Vagina (tissue), 2 donors: ENCODE measurements around the gene KIF14. TPM values are rescaled to one million over a fixed set of nuclear protein-coding genes. Genes with fewer than 3 reads are reported as not detected.
A peak's percentile ranks its signal among the peaks of the same experiment; 100 is the strongest.
"Not testable (repeated sequence)": the region's sequence is repeated elsewhere in the genome, so short reads cannot be mapped to it uniquely, and the experiment has no call there.

Experiments
- DNase-seq, 2 donors: peaks; one replicate each; pipeline ENCODE4 v3.0.0-alpha.2; 2017; ENCODE audit errors: extremely low spot score in 2 of 2
- H3K27ac ChIP-seq: fragments of 200-600 bp; sonication (generic); one replicate; pipeline ENCODE4 v1.5.1; 2019
- H3K27me3 ChIP-seq: fragments of 200-600 bp; sonication (generic); one replicate; pipeline ENCODE4 v1.5.1; 2019
- H3K36me3 ChIP-seq, 2 donors: fragments of 200-600 bp; sonication (generic); one replicate each; pipeline ENCODE4 v1.5.1; 2017 to 2019
- H3K4me1 ChIP-seq: fragments of 200-600 bp; sonication (generic); one replicate; pipeline ENCODE4 v1.5.1; 2019
- H3K4me3 ChIP-seq, 2 donors: fragments of 200-600 bp; sonication (generic); 1 replicate in 1 of 2; 2 replicates in 1 of 2; pipeline ENCODE4 v1.5.1; 2016 to 2019
- H3K9me3 ChIP-seq: fragments of 200-600 bp; sonication (generic); one replicate; pipeline ENCODE4 v1.5.1; 2019
- POLR2A ChIP-seq, 2 donors: fragments of 450-650 bp; IDR thresholded peaks; one replicate each; pipeline ENCODE4 v1.6.1; 2017; ENCODE audit warnings: antibody characterized with exemption in 2 of 2, mild to moderate bottlenecking in 2 of 2, moderate library complexity in 2 of 2
- POLR2AphosphoS5 ChIP-seq, 2 donors: sonication (generic); formaldehyde crosslinking; IDR thresholded peaks; one replicate each; pipeline ENCODE4 v1.9.0; 2017; ENCODE audit warnings: antibody characterized with exemption in 2 of 2, mild to moderate bottlenecking in 2 of 2, low read depth in 1 of 2; ENCODE audit not compliant: insufficient read depth in 1 of 2
- intact Hi-C: fragments of 100-400 bp; cut with DNase I; formaldehyde crosslinking; loops from one replicate; pipeline ENCODE4 v1.15.1; 2023
- total RNA-seq: library from RNA; depleted of rRNA; stranded (reverse); fragments of >200 nt; gene quantifications from one replicate; pipeline ENCODE4 v1.2.3, GENCODE V29; 2016
- TF ChIP-seq, protein P1 (sequence below), 3 experiments: fragments of 450-650 bp in 2 of 3; fragments of 200-600 bp in 1 of 3; sonication (generic) in 1 of 3; IDR thresholded peaks; one replicate each; pipeline ENCODE4 v1.5.1; 2017 to 2019; ENCODE audit warnings: antibody characterized with exemption in 3 of 3, mild to moderate bottlenecking in 2 of 3, moderate library complexity in 2 of 3

Gene KIF14
- total RNA-seq, 1 donor from 2014 or later: 0.74 TPM

DNA sequence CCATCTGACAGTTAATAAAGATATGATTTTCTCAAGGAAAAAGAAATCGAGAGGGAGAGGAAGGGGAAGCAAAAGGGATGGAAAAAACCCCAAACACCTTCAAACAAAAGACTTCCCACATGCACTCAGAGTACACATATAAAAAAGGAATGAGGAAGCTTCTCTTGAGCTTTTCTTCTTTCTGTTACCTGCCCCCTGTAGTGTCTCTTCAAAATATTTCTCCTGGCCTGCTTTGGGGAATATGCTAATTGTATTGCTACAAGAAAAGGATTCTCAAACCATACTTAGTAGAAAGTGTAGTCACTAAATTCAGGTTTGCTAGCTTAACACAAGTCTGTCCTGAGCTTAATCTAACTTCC is 58.7 kb downstream of the KIF14 start:
- no peak for DNase-seq
- H3K4me1 ChIP-seq: no peaks in the 10 kb centered on the region
- intact Hi-C loops: no loop called here
- TF ChIP-seq, protein P1, sequence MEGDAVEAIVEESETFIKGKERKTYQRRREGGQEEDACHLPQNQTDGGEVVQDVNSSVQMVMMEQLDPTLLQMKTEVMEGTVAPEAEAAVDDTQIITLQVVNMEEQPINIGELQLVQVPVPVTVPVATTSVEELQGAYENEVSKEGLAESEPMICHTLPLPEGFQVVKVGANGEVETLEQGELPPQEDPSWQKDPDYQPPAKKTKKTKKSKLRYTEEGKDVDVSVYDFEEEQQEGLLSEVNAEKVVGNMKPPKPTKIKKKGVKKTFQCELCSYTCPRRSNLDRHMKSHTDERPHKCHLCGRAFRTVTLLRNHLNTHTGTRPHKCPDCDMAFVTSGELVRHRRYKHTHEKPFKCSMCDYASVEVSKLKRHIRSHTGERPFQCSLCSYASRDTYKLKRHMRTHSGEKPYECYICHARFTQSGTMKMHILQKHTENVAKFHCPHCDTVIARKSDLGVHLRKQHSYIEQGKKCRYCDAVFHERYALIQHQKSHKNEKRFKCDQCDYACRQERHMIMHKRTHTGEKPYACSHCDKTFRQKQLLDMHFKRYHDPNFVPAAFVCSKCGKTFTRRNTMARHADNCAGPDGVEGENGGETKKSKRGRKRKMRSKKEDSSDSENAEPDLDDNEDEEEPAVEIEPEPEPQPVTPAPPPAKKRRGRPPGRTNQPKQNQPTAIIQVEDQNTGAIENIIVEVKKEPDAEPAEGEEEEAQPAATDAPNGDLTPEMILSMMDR (IDR thresholded peaks at IDR 0.05): no peak
- TF ChIP-seq POLR2AphosphoS5 (IDR thresholded peaks at IDR 0.05; ENCODE audit: insufficient read depth in 1 of 2, low read depth in 1 of 2) (no peak), POLR2A (IDR thresholded peaks at IDR 0.05) (no peak)
- H3K4me3 ChIP-seq: no peak overlapping the region
- H3K27ac ChIP-seq: no peak overlapping the region
- no peaks in the 10 kb centered on the region for H3K9me3 ChIP-seq
- no peaks in the 10 kb centered on the region for H3K36me3 ChIP-seq
- H3K27me3 ChIP-seq: no peaks in the 10 kb centered on the region

DNA sequence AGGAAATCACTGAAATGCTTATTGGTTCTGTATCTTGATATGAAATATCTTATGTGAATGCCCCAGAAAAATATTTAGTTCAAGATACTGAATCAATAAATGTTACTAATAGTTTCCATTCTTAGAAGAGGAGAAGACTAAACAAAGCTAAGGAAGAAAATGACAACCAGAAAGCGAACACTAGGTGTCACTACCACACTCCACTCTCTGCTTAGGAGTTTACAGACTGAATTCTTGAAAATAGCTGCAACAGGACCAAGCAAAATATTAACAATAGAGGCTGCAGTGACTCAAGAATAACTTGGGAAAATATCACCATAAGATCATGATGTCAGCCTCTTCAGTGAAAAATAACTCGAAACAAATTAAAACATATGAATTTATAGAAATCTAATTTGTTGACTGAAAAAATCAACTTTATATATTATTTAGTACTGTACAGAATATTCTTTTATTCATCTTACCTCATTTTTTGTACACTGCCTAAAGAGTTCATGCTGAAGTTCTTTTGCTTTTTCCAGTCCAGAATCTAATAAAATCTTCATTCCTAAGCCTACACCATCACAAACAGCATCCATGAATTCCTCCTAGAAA is 61.6 kb downstream of the KIF14 start:
- intact Hi-C loops: no loop called here
- H3K36me3 ChIP-seq: no peaks in the 10 kb centered on the region
- H3K9me3 ChIP-seq: no peaks in the 10 kb centered on the region
- H3K4me1 ChIP-seq: no peaks in the 10 kb centered on the region
- no peak for DNase-seq
- no peaks in the 10 kb centered on the region for H3K27me3 ChIP-seq
- no peak overlapping the region for H3K4me3 ChIP-seq
- no peak overlapping the region for H3K27ac ChIP-seq
- TF ChIP-seq, protein P1 (IDR thresholded peaks at IDR 0.05): peak in 2 of 3 experiments; percentile 27 to 45
- no peak for TF ChIP-seq POLR2A (IDR thresholded peaks at IDR 0.05)

DNA sequence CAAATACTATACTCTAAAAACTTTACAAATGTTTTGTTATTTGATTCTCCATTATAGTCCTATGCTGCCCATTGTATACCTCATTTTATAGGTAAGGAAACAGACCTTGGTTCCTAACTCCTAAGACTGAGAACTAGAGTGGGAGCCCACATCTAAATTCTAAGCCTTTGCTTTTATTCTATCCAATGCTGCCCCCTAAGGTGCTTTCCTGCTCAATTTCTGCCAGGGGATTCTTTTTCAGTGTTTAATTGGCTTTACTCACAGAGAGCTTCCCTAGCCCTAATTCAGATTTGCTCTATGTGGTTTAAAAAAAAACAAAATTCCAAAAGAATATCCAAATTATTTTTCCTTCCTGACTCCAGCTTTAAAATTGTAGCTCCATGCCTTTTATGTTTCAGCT is 64.5 kb downstream of the KIF14 start:
- no peak for DNase-seq
- Histone ChIP-seq H3K27me3 (no peaks in the 10 kb centered on the region), H3K27ac (no peak overlapping the region), H3K4me3 (no peak overlapping the region), H3K36me3 (no peaks in the 10 kb centered on the region), H3K9me3 (no peaks in the 10 kb centered on the region), H3K4me1 (no peaks in the 10 kb centered on the region)
- intact Hi-C loops: no loop called here
- no peak for TF ChIP-seq POLR2AphosphoS5 (IDR thresholded peaks at IDR 0.05; ENCODE audit: insufficient read depth in 1 of 2, low read depth in 1 of 2)
- TF ChIP-seq, protein P1 (IDR thresholded peaks at IDR 0.05): no peak
- no peak for TF ChIP-seq POLR2A (IDR thresholded peaks at IDR 0.05)

DNA sequence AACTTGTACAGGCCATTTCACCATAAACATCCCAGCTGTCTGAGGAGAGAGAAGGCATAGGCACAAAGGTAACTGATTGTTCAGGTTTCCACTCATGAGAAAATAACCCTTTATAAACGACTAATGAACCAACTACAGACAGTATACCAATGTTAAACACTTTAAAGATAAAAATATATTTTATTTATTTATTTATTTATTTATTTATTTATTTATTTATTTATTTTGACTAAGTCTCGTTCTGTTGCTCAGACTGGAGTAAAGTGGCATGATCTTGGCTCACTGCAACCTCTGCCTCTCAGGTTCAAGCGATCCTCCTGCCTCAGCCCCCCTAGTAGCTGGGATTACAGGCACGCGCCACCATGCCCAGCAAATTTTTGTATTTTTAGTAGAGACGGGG is 67.8 kb downstream of the KIF14 start:
- H3K36me3 ChIP-seq, H3K4me3 ChIP-seq, intact Hi-C loops, H3K9me3 ChIP-seq, H3K4me1 ChIP-seq, H3K27ac ChIP-seq, DNase-seq, H3K27me3 ChIP-seq: not testable (repeated sequence)

DNA sequence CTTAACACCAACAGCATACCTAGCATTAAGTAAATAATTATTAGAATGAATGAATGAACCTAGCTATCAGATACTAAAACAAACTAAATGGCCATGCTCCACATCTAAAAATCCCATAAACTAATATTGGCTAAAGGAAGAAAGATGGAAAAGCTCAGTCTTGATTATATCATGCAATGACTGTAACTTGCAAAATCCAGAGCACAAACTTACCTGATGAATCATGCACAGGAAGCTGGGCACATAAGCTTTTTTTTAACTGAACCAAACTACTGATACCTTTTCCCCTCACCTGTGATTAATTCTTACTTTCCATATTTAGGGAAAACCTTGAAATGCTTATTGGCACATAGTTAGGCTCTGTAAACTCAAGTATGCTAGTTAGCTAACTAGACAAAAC is 70.2 kb downstream of the KIF14 start:
- no peak overlapping the region for H3K27ac ChIP-seq
- TF ChIP-seq, protein P1 (IDR thresholded peaks at IDR 0.05): no peak
- TF ChIP-seq POLR2A (IDR thresholded peaks at IDR 0.05) (no peak), POLR2AphosphoS5 (IDR thresholded peaks at IDR 0.05; ENCODE audit: insufficient read depth in 1 of 2, low read depth in 1 of 2) (no peak)
- intact Hi-C loops: no loop called here
- DNase-seq: no peak
- no peak overlapping the region for H3K4me3 ChIP-seq
- H3K27me3 ChIP-seq: no peaks in the 10 kb centered on the region
- H3K36me3 ChIP-seq: no peaks in the 10 kb centered on the region
- H3K9me3 ChIP-seq: no peaks in the 10 kb centered on the region
- H3K4me1 ChIP-seq: no peaks in the 10 kb centered on the region

DNA sequence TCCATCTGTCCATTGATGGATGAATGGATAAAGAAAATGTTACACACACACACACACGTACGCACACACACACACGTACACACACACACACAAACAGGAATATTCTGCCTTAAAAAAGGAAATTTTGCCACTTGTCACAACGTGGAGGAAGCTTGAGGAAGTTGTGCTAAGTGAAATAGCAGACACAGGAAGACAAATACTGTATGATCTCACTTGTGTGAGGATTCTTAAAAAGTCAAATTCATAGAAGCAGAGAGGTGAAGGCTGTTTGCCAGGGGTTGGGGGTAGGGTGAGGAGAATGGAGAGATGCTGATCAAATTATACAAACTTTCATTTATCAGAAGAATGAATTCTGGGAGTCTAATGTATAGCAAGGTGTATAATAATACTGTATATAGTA is 73.2 kb downstream of the KIF14 start:
- no peaks in the 10 kb centered on the region for H3K27me3 ChIP-seq
- DNase-seq: peak in 1 of 2 donors; percentile 52
- H3K36me3 ChIP-seq: no peaks in the 10 kb centered on the region
- TF ChIP-seq POLR2AphosphoS5 (IDR thresholded peaks at IDR 0.05; ENCODE audit: insufficient read depth in 1 of 2, low read depth in 1 of 2) (no peak), POLR2A (IDR thresholded peaks at IDR 0.05) (no peak)
- TF ChIP-seq, protein P1 (IDR thresholded peaks at IDR 0.05): no peak
- no peaks in the 10 kb centered on the region for H3K4me1 ChIP-seq
- no peak overlapping the region for H3K27ac ChIP-seq
- intact Hi-C loops: no loop called here
- no peak overlapping the region for H3K4me3 ChIP-seq
- no peaks in the 10 kb centered on the region for H3K9me3 ChIP-seq
